Measurements from ENCODE around the gene CCDC157.

GRCh38 chr22:30357236-30357570, 396 bp downstream of the CCDC157 start:
- no peak for TF ChIP-seq CTCF (conservative IDR thresholded peaks at IDR 0.05; ENCODE audit: low read length)
- no peak for TF ChIP-seq EZH2phosphoT487 (IDR thresholded peaks at IDR 0.05; ENCODE audit: borderline replicate concordance, low read depth, low read length)

Data from OCI-LY7 (cell line).